CD14-positive monocyte (primary cell): ENCODE data around the gene CACNB2. TPM values are rescaled to one million over a fixed set of nuclear protein-coding genes. Genes with fewer than 3 reads are reported as not detected.

ENCODE experiments used
- DNase-seq, 3 donors: peaks; one replicate each; pipeline ENCODE4 v3.0.0-alpha.2; 2011 to 2022
- H2AFZ ChIP-seq: 2 replicates; pipeline ENCODE4 v1.6.0; 2012; ENCODE audit warnings: mild to moderate bottlenecking, low read depth, low read length, inconsistent platforms; ENCODE audit not compliant: insufficient read depth, poor library complexity, severe bottlenecking
- H3K27ac ChIP-seq, 2 donors: 1 replicate in 1 of 2; 2 replicates in 1 of 2; pipeline ENCODE4 v1.5.1; 2012 to 2013; ENCODE audit warnings: low read length in 2 of 2, control low read depth in 1 of 2, inconsistent platforms in 1 of 2, low read depth in 1 of 2, mild to moderate bottlenecking in 1 of 2
- H3K27me3 ChIP-seq, 2 donors: one replicate each; pipeline versions ENCODE4 v1.6.0 to v1.6.1; 2011 to 2013; ENCODE audit warnings: low read length in 2 of 2; ENCODE audit not compliant: control insufficient read depth in 2 of 2, insufficient read depth in 2 of 2
- H3K36me3 ChIP-seq, 2 donors: replicated peaks in 1 of 2; 1 replicate in 1 of 2; 2 replicates in 1 of 2; pipeline versions ENCODE4 v1.5.1 to v1.6.1; 2012 to 2013; ENCODE audit warnings: low read length in 2 of 2, control low read depth in 1 of 2, inconsistent platforms in 1 of 2, mild to moderate bottlenecking in 1 of 2; ENCODE audit not compliant: insufficient read depth in 2 of 2, control insufficient read depth in 1 of 2
- H3K4me1 ChIP-seq, 2 donors: 1 replicate in 1 of 2; 2 replicates in 1 of 2; pipeline versions ENCODE4 v1.5.1 to v1.6.1; 2012 to 2013; ENCODE audit warnings: low read length in 2 of 2, control low read depth in 1 of 2, inconsistent platforms in 1 of 2, mild to moderate bottlenecking in 1 of 2, moderate library complexity in 1 of 2; ENCODE audit not compliant: insufficient read depth in 2 of 2, control insufficient read depth in 1 of 2
- H3K4me2 ChIP-seq: replicated peaks from 2 replicates; pipeline ENCODE3; 2012; ENCODE audit warnings: low read length, moderate library complexity, mild to moderate bottlenecking; ENCODE audit not compliant: poor library complexity, severe bottlenecking; ENCODE audit errors: extremely low read depth
- H3K4me3 ChIP-seq, 3 experiments: fragments of 200-600 bp in 1 of 3; sonication (generic) in 1 of 3; replicated peaks in 1 of 3; 1 replicate in 2 of 3; 2 replicates in 1 of 3; pipeline ENCODE4 v1.5.1; 2011 to 2013; ENCODE audit warnings: low read length in 3 of 3, mild to moderate bottlenecking in 3 of 3, control low read depth in 2 of 3, low read depth in 2 of 3, inconsistent platforms in 1 of 3, moderate library complexity in 1 of 3
- H3K79me2 ChIP-seq: 2 replicates; pipeline ENCODE4 v1.6.0; 2012; ENCODE audit warnings: mild to moderate bottlenecking, control low read depth, inconsistent platforms, low read length, moderate library complexity; ENCODE audit not compliant: insufficient read depth
- H3K9ac ChIP-seq: 2 replicates; pipeline ENCODE4 v1.6.0; 2017; ENCODE audit warnings: low read length, mild to moderate bottlenecking; ENCODE audit not compliant: insufficient read depth, poor library complexity, severe bottlenecking
- H3K9me3 ChIP-seq, 2 donors: replicated peaks in 1 of 2; 1 replicate in 1 of 2; 2 replicates in 1 of 2; pipeline versions ENCODE4 v1.5.1 to v1.6.1; 2012 to 2013; ENCODE audit warnings: low read length in 2 of 2, control low read depth in 1 of 2; ENCODE audit not compliant: control insufficient read depth in 1 of 2, insufficient read depth in 1 of 2
- H4K20me1 ChIP-seq: 2 replicates; pipeline ENCODE4 v1.6.0; 2012; ENCODE audit warnings: mild to moderate bottlenecking, low read length, control low read depth, moderate library complexity; ENCODE audit not compliant: insufficient read depth
- H3K27ac Mint-ChIP-seq, 7 donors: one replicate each; pipeline ENCODE4 v1.8.0; 2020; ENCODE audit warnings: mild to moderate bottlenecking in 7 of 7, mixed read lengths in 7 of 7, moderate library complexity in 6 of 7, inconsistent platforms in 2 of 7
- H3K27me3 Mint-ChIP-seq, 3 donors: one replicate each; pipeline ENCODE4 v1.8.0; 2021 to 2022; ENCODE audit warnings: low read depth in 3 of 3, mild to moderate bottlenecking in 3 of 3, mixed read lengths in 3 of 3, moderate library complexity in 3 of 3, inconsistent platforms in 1 of 3
- H3K36me3 Mint-ChIP-seq, 2 donors: one replicate each; pipeline ENCODE4 v1.8.0; 2020; ENCODE audit warnings: mixed read lengths in 2 of 2, inconsistent platforms in 1 of 2, mild to moderate bottlenecking in 1 of 2
- H3K4me1 Mint-ChIP-seq: one replicate; pipeline ENCODE4 v1.8.0; 2020; ENCODE audit warnings: mild to moderate bottlenecking, mixed read lengths
- H3K4me3 Mint-ChIP-seq, 2 donors: one replicate each; pipeline ENCODE4 v1.8.0; 2020; ENCODE audit warnings: mild to moderate bottlenecking in 2 of 2, mixed read lengths in 2 of 2, moderate library complexity in 1 of 2
- H3K9me3 Mint-ChIP-seq, 7 donors: one replicate each; pipeline ENCODE4 v1.8.0; 2020 to 2022; ENCODE audit warnings: mixed read lengths in 7 of 7, mild to moderate bottlenecking in 6 of 7, moderate library complexity in 6 of 7, inconsistent platforms in 2 of 7
- CTCF ChIP-seq: fragments of 200-600 bp; IDR thresholded peaks from one replicate; pipeline ENCODE4 v1.8.0; 2022; ENCODE audit warnings: antibody characterized with exemption, mild to moderate bottlenecking
- WGBS: methylation state at CpG from one replicate; pipeline ENCODE4 v1.1.5; 2013; ENCODE audit warnings: missing lambda C conversion rate; ENCODE audit not compliant: insufficient coverage; 5-methylcytosine and 5-hydroxymethylcytosine counted together
- intact Hi-C, 2 donors: fragments of 100-400 bp; cut with micrococcal nuclease; formaldehyde crosslinking; loops; one replicate each; pipeline versions ENCODE4 v1.15.0 to v1.15.1; 2023
- polyA plus RNA-seq, 3 donors: library from polyadenylated mRNA; depleted of rRNA in 1 of 3; unstranded in 2 of 3; stranded (reverse) in 1 of 3; fragments of 300-500 nt in 2 of 3; fragments of >200 nt in 1 of 3; fragmentation: Illumina TruSeq in 2 of 3; gene quantifications; 1 replicate in 2 of 3; 2 replicates in 1 of 3; pipeline ENCODE4 v1.2.3, GENCODE V29; 2012 to 2021

CACNB2 gene
- polyA plus RNA-seq, 3 donors: 0.05 TPM; not detected in 2

- Histone ChIP-seq H3K4me3 (no peak overlapping the region), H4K20me1 (no peaks in the 10 kb centered on the region), H3K9ac (no peak overlapping the region), H3K27me3 (no peaks in the 10 kb centered on the region), H3K79me2 (no peaks in the 10 kb centered on the region), H3K4me1 (peaks cover 10 to 24% of the 10 kb centered on the region in 2 donors), H3K4me2 (no peak overlapping the region), H3K27ac (no peak overlapping the region), H3K36me3 (no peaks in the 10 kb centered on the region), H2AFZ (no peak overlapping the region), H3K9me3 (no peaks in the 10 kb centered on the region)
- H3K4me1 Mint-ChIP-seq: peaks cover 28% of the 10 kb centered on the region
- H3K36me3 Mint-ChIP-seq: peaks cover 0 to 2% of the 10 kb centered on the region in 2 donors
- intact Hi-C loops: loop anchor here in 1 of 2 donors (5.0 kb wide), 1 partner anchor 493 kb away; no protein-coding TSS in a partner anchor
- no peak overlapping the region for H3K27ac Mint-ChIP-seq
- peaks cover 0 to 3% (median 0%) of the 10 kb centered on the region in 3 donors for H3K27me3 Mint-ChIP-seq
- peak; percentile 2 to 41 (median 27) for DNase-seq
- no CpG with 5 or more reads among the region's 1 CpG for WGBS
- no peak for TF ChIP-seq CTCF
- H3K9me3 Mint-ChIP-seq: peaks cover 0 to 4% (median 0%) of the 10 kb centered on the region in 7 donors
- no peak overlapping the region for H3K4me3 Mint-ChIP-seq
Measured at GRCh38 chr10:18100669-18101068, 39.6 kb upstream of the CACNB2 start.

GRCh38 chr10:18102404-18102803 lies 37.8 kb upstream of the CACNB2 start:
- H3K36me3 ChIP-seq: no peaks in the 10 kb centered on the region
- Mint-ChIP-seq H3K27ac (no peak overlapping the region), H3K4me1 (peaks cover 25% of the 10 kb centered on the region), H3K27me3 (no peaks in the 10 kb centered on the region), H3K36me3 (peaks cover 0 to 2% of the 10 kb centered on the region in 2 donors), H3K9me3 (peaks cover 0 to 4% (median 0%) of the 10 kb centered on the region in 7 donors), H3K4me3 (no peak overlapping the region)
- H4K20me1 ChIP-seq: no peaks in the 10 kb centered on the region
- intact Hi-C loops: loop anchor here in 1 of 2 donors (5.0 kb wide), 1 partner anchor 495 kb away; no protein-coding TSS in a partner anchor
- no peak overlapping the region for H3K9ac ChIP-seq
- 100% methylated on average over 1 of the region's 1 CpG for WGBS
- H3K9me3 ChIP-seq: no peaks in the 10 kb centered on the region
- H2AFZ ChIP-seq: no peak overlapping the region
- H3K27me3 ChIP-seq: no peaks in the 10 kb centered on the region
- no peak overlapping the region for H3K4me2 ChIP-seq
- no peak overlapping the region for H3K4me3 ChIP-seq
- no peak for TF ChIP-seq CTCF
- DNase-seq: no peak
- H3K27ac ChIP-seq: no peak overlapping the region
- peaks cover 10 to 24% of the 10 kb centered on the region in 2 donors for H3K4me1 ChIP-seq
- no peaks in the 10 kb centered on the region for H3K79me2 ChIP-seq
